WTC11 (cell line): Measurements from ENCODE around the gene ZC2HC1C. TPM values are rescaled to one million over a fixed set of nuclear protein-coding genes. Genes with fewer than 3 reads are reported as not detected.

Source experiments
- ATAC-seq: fragments of 200-7000 bp; cut with Tn5 transposase; 2 replicates; pipeline ENCODE4 v1.10.0; 2021; ENCODE audit warnings: mild to moderate bottlenecking, moderate library complexity
- CTCF ChIA-PET: fragments of 300-600 bp; sonication (Branson Sonifier 250); formaldehyde crosslinking; loops from one replicate; lab custom pipeline; 2021; ENCODE audit warnings: antibody characterized with exemption; lab: Charles Lee
- POLR2A ChIA-PET: fragments of 350-600 bp; sonication (Branson Sonifier 250); formaldehyde crosslinking; loops from one replicate; lab custom pipeline; 2021; ENCODE audit warnings: antibody characterized with exemption; lab: Charles Lee
- DNase-seq: peaks from one replicate; pipeline ENCODE4 v3.0.0; 2021; ENCODE audit warnings: low spot score
- H3K27ac Mint-ChIP-seq: 2 replicates; pipeline ENCODE4 v1.8.0; 2021; ENCODE audit warnings: mixed read lengths
- H3K27me3 Mint-ChIP-seq: 2 replicates; pipeline ENCODE4 v1.8.0; 2021; ENCODE audit warnings: low read depth, mild to moderate bottlenecking, moderate library complexity, mixed read lengths
- H3K36me3 Mint-ChIP-seq: 2 replicates; pipeline ENCODE4 v1.8.0; 2021; ENCODE audit warnings: mixed read lengths
- H3K4me1 Mint-ChIP-seq: 2 replicates; pipeline ENCODE4 v1.8.0; 2022; ENCODE audit warnings: mixed read lengths
- H3K4me3 Mint-ChIP-seq: 2 replicates; pipeline ENCODE4 v1.8.0; 2021; ENCODE audit warnings: mild to moderate bottlenecking, moderate library complexity, mixed read lengths
- H3K9me3 Mint-ChIP-seq: 2 replicates; pipeline ENCODE4 v1.8.0; 2021; ENCODE audit warnings: mixed read lengths
- AR ChIP-seq: fragments of 250-450 bp; sonication (Bioruptor Pico); IDR thresholded peaks from 2 replicates; pipeline ENCODE4 v1.9.0; 2021; ENCODE audit warnings: mild to moderate bottlenecking
- E2F1 ChIP-seq: sonication (generic); formaldehyde crosslinking; IDR thresholded peaks from 2 replicates; pipeline ENCODE4 v1.8.0; 2022; ENCODE audit warnings: mild to moderate bottlenecking, missing genetic modification reagents
- ELF4 ChIP-seq: sonication (generic); formaldehyde crosslinking; IDR thresholded peaks from 2 replicates; pipeline ENCODE4 v1.8.1; 2022; ENCODE audit warnings: low read depth, mild to moderate bottlenecking, moderate library complexity, missing genetic modification reagents
- EMX1 ChIP-seq: fragments of 250-450 bp; sonication (Bioruptor Pico); IDR thresholded peaks from 2 replicates; pipeline ENCODE4 v1.8.0; 2021; ENCODE audit warnings: mild to moderate bottlenecking
- ETV6 ChIP-seq: sonication (generic); formaldehyde crosslinking; IDR thresholded peaks from 2 replicates; pipeline ENCODE4 v1.8.1; 2022; ENCODE audit warnings: mild to moderate bottlenecking, missing genetic modification reagents
- FOXK1 ChIP-seq: sonication (generic); formaldehyde crosslinking; IDR thresholded peaks from 2 replicates; pipeline ENCODE4 v1.8.0; 2022; ENCODE audit warnings: mild to moderate bottlenecking, moderate library complexity, missing genetic modification reagents
- GTF2I ChIP-seq: fragments of 250-450 bp; sonication (Bioruptor Pico); conservative IDR thresholded peaks from 2 replicates; pipeline ENCODE4 v1.4.0; 2021; ENCODE audit warnings: mild to moderate bottlenecking
- IRF2 ChIP-seq: sonication (generic); formaldehyde crosslinking; IDR thresholded peaks from 2 replicates; pipeline ENCODE4 v1.8.0; 2022; ENCODE audit warnings: low read depth, missing genetic modification reagents, borderline replicate concordance
- JAZF1 ChIP-seq: fragments of 250-450 bp; sonication (Bioruptor Pico); IDR thresholded peaks from 2 replicates; pipeline ENCODE4 v1.9.0; 2021; ENCODE audit warnings: moderate library complexity, mild to moderate bottlenecking, inconsistent platforms
- MXD4 ChIP-seq: fragments of 250-450 bp; sonication (Bioruptor Pico); IDR thresholded peaks from 2 replicates; pipeline ENCODE4 v1.8.0; 2021; ENCODE audit warnings: mild to moderate bottlenecking, moderate library complexity, borderline replicate concordance
- NFYB ChIP-seq: sonication (generic); formaldehyde crosslinking; conservative IDR thresholded peaks from 2 replicates; pipeline ENCODE4 v1.8.0; 2022; ENCODE audit warnings: low read depth, missing genetic modification reagents
- NR3C1 ChIP-seq: sonication (generic); formaldehyde crosslinking; conservative IDR thresholded peaks from 2 replicates; pipeline ENCODE4 v1.8.1; 2023; ENCODE audit warnings: low read depth, mild to moderate bottlenecking, missing genetic modification reagents
- PRRX2 ChIP-seq: fragments of 250-450 bp; sonication (Bioruptor Pico); IDR thresholded peaks from 2 replicates; pipeline ENCODE4 v1.8.0; 2021; ENCODE audit warnings: mild to moderate bottlenecking
- TEAD1 ChIP-seq: sonication (generic); formaldehyde crosslinking; IDR thresholded peaks from 2 replicates; pipeline ENCODE4 v1.8.0; 2022; ENCODE audit warnings: mild to moderate bottlenecking, missing genetic modification reagents
- ZNF317 ChIP-seq: sonication (generic); formaldehyde crosslinking; IDR thresholded peaks from 2 replicates; pipeline ENCODE4 v1.8.1; 2023; ENCODE audit warnings: low read depth, mild to moderate bottlenecking, moderate library complexity, missing genetic modification reagents, borderline replicate concordance
- ZNF396 ChIP-seq: fragments of 250-450 bp; sonication (Bioruptor Pico); IDR thresholded peaks from 2 replicates; pipeline ENCODE4 v1.8.0; 2021; ENCODE audit warnings: mild to moderate bottlenecking, moderate library complexity, borderline replicate concordance
- total RNA-seq: library from RNA; stranded (reverse); gene quantifications from 3 replicates; pipeline ENCODE4 v1.2.3, GENCODE V29; 2021
- TF ChIP-seq, protein P1 (sequence below): sonication (generic); formaldehyde crosslinking; IDR thresholded peaks from 2 replicates; pipeline ENCODE4 v1.8.0; 2023; ENCODE audit warnings: missing genetic modification reagents, mild to moderate bottlenecking, borderline replicate concordance
- TF ChIP-seq, protein P2 (sequence below): sonication (generic); formaldehyde crosslinking; IDR thresholded peaks from 2 replicates; pipeline ENCODE4 v1.8.1; 2022; ENCODE audit warnings: missing genetic modification reagents, borderline replicate concordance
- TF ChIP-seq, protein P3 (sequence below): fragments of 250-450 bp; sonication (Bioruptor Pico); conservative IDR thresholded peaks from 2 replicates; pipeline ENCODE4 v1.9.0; 2021; ENCODE audit warnings: mild to moderate bottlenecking
- TF ChIP-seq, protein P4 (sequence below): sonication (generic); formaldehyde crosslinking; IDR thresholded peaks from 2 replicates; pipeline ENCODE4 v1.8.1; 2023; ENCODE audit warnings: mild to moderate bottlenecking, missing genetic modification reagents, moderate library complexity
- TF ChIP-seq, protein P5 (sequence below): fragments of 250-450 bp; sonication (Bioruptor Pico); IDR thresholded peaks from 2 replicates; pipeline ENCODE4 v1.9.0; 2021; ENCODE audit warnings: mild to moderate bottlenecking

Gene ZC2HC1C
- total RNA-seq, 1 experiment from 2014 or later, result 1.6 TPM

DNA sequence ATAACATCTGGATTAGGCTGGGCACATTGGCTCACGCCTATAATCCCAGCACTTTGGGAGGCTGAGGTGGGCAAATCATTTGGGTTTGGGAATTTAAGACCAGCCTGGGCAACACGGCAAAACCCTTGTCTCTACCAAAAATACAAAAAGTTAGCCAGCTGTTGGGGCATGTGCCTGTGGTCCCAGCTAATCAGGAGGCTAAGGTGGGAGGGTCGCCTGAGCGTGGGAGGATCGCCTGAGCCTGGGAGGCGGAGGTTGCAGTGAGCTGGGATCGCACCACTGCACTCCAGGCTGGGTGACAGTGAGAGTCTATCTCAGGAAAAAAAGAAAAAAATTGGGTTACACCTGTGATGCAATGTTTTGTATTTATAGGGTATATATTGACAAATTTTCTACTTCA lies 52.1 kb downstream of the ZC2HC1C start (continued):
- TF ChIP-seq, protein P1, sequence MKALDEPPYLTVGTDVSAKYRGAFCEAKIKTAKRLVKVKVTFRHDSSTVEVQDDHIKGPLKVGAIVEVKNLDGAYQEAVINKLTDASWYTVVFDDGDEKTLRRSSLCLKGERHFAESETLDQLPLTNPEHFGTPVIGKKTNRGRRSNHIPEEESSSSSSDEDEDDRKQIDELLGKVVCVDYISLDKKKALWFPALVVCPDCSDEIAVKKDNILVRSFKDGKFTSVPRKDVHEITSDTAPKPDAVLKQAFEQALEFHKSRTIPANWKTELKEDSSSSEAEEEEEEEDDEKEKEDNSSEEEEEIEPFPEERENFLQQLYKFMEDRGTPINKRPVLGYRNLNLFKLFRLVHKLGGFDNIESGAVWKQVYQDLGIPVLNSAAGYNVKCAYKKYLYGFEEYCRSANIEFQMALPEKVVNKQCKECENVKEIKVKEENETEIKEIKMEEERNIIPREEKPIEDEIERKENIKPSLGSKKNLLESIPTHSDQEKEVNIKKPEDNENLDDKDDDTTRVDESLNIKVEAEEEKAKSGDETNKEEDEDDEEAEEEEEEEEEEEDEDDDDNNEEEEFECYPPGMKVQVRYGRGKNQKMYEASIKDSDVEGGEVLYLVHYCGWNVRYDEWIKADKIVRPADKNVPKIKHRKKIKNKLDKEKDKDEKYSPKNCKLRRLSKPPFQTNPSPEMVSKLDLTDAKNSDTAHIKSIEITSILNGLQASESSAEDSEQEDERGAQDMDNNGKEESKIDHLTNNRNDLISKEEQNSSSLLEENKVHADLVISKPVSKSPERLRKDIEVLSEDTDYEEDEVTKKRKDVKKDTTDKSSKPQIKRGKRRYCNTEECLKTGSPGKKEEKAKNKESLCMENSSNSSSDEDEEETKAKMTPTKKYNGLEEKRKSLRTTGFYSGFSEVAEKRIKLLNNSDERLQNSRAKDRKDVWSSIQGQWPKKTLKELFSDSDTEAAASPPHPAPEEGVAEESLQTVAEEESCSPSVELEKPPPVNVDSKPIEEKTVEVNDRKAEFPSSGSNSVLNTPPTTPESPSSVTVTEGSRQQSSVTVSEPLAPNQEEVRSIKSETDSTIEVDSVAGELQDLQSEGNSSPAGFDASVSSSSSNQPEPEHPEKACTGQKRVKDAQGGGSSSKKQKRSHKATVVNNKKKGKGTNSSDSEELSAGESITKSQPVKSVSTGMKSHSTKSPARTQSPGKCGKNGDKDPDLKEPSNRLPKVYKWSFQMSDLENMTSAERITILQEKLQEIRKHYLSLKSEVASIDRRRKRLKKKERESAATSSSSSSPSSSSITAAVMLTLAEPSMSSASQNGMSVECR, result no peak
- TF ChIP-seq IRF2 (CRISPR knock-in tag), result no peak

DNA sequence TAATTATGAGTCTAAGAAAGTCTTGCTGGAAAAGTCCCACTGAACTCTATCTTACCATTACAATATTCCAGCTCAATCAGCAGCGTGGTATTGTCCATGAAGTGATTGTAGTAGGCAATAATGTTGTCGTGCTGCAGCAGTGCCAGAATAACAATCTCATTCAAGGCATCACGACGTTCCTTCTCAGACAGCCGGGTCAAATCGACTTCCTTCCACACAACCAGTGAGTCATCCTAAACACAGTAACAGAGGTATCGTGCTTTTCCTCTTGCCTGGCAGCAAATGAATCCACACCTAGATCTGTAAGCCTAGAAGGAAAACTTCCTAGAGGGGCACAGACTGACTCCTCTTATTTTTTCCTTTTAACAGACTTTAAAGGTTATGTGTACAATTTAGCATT lies 54.5 kb downstream of the ZC2HC1C start:
- H3K4me1 Mint-ChIP-seq, result peaks cover 18% of the 10 kb centered on the region
- POLR2A ChIA-PET, result no interaction called here
- CTCF ChIA-PET, result no interaction called here
- ATAC-seq, result no peak
- H3K36me3 Mint-ChIP-seq, result peaks cover 5% of the 10 kb centered on the region
- no peak overlapping the region for H3K27ac Mint-ChIP-seq
- H3K4me3 Mint-ChIP-seq, result no peak overlapping the region
- H3K9me3 Mint-ChIP-seq, result no peaks in the 10 kb centered on the region
- no peaks in the 10 kb centered on the region for H3K27me3 Mint-ChIP-seq
- no peak for DNase-seq
- TF ChIP-seq TEAD1 (no peak), GTF2I (CRISPR knock-in tag) (no peak), NR3C1 (no peak), PRRX2 (CRISPR knock-in tag) (no peak), FOXK1 (CRISPR knock-in tag) (no peak), ZNF317 (CRISPR knock-in tag) (no peak), ELF4 (CRISPR knock-in tag) (no peak), EMX1 (CRISPR knock-in tag) (no peak), E2F1 (CRISPR knock-in tag) (no peak), MXD4 (CRISPR knock-in tag) (no peak), AR (CRISPR knock-in tag) (no peak), NFYB (CRISPR knock-in tag) (no peak), JAZF1 (CRISPR knock-in tag) (no peak), ZNF396 (CRISPR knock-in tag) (no peak), ETV6 (CRISPR knock-in tag) (no peak)
- TF ChIP-seq, protein P2, sequence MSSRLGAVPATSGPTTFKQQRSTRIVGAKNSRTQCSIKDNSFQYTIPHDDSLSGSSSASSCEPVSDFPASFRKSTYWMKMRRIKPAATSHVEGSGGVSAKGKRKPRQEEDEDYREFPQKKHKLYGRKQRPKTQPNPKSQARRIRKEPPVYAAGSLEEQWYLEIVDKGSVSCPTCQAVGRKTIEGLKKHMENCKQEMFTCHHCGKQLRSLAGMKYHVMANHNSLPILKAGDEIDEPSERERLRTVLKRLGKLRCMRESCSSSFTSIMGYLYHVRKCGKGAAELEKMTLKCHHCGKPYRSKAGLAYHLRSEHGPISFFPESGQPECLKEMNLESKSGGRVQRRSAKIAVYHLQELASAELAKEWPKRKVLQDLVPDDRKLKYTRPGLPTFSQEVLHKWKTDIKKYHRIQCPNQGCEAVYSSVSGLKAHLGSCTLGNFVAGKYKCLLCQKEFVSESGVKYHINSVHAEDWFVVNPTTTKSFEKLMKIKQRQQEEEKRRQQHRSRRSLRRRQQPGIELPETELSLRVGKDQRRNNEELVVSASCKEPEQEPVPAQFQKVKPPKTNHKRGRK (CRISPR knock-in tag), result no peak
- TF ChIP-seq, protein P3, sequence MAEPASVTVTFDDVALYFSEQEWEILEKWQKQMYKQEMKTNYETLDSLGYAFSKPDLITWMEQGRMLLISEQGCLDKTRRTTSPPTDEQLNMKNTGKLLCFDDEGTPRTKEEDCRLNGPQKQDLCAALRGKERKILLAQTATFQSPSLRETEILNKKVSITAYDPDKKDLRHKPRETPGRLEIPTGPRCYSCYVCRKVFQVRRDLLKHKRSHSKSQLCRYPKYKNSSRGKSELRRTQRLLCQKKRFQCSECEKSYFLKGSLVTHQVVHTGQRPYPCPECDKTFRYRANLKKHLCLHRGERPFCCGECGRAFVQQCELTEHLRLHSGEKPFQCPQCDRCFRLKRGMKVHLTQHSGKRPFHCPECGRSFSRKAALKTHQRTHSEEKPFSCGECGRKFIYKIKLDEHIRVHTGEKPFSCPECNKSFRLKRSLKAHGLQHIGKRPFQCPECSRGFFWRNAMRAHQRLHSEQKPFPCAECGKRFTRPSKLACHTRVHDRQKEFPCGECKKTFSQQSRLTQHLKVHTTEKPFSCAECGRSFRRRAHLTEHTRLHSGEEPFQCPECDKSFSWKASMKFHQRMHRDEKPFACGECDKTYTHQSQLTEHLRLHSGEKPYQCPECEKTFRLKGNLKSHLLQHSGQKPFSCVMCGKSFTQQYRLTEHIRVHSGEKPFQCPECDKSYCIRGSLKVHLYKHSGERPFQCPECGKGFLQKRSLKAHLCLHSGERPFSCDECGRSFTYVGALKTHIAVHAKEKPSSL, result no peak
- TF ChIP-seq, protein P4, sequence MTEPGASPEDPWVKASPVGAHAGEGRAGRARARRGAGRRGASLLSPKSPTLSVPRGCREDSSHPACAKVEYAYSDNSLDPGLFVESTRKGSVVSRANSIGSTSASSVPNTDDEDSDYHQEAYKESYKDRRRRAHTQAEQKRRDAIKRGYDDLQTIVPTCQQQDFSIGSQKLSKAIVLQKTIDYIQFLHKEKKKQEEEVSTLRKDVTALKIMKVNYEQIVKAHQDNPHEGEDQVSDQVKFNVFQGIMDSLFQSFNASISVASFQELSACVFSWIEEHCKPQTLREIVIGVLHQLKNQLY, result no peak
- TF ChIP-seq, protein P5, sequence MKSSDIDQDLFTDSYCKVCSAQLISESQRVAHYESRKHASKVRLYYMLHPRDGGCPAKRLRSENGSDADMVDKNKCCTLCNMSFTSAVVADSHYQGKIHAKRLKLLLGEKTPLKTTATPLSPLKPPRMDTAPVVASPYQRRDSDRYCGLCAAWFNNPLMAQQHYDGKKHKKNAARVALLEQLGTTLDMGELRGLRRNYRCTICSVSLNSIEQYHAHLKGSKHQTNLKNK (CRISPR knock-in tag), result no peak
- TF ChIP-seq, all 79 proteins: peak for 0
